GM20000 (cell line): ENCODE measurements around the gene HDAC3.

Source experiments
- DNase-seq: peaks from one replicate; pipeline ENCODE4 v3.0.0; 2012; ENCODE audit warnings: low spot score
- CTCF ChIP-seq: IDR thresholded peaks from 2 replicates; pipeline ENCODE4 v1.5.1; 2012; ENCODE audit warnings: mild to moderate bottlenecking, control low read depth; ENCODE audit errors: extremely low read depth, missing control alignments

HDAC3 gene

GRCh38 chr5:141680178-141680577 lies 43.5 kb upstream of the HDAC3 start:
- no peak for TF ChIP-seq CTCF
- no peak for DNase-seq

- no peak for TF ChIP-seq CTCF
- DNase-seq, result no peak
Measured at GRCh38 chr5:141677415-141677814, 40.8 kb upstream of the HDAC3 start.

- DNase-seq, result no peak
- TF ChIP-seq CTCF, result no peak
Measured at GRCh38 chr5:141675672-141676071, 39.0 kb upstream of the HDAC3 start.

- DNase-seq, result no peak
Measured at GRCh38 chr5:141674747-141675146, 38.1 kb upstream of the HDAC3 start.

GRCh38 chr5:141672841-141673813 lies 36.5 kb upstream of the HDAC3 start:
- no peak for TF ChIP-seq CTCF
- DNase-seq, result no peak

More at GRCh38 chr5:141674747-141675146, 38.1 kb upstream of the HDAC3 start:
- no peak for TF ChIP-seq CTCF

- no peak for DNase-seq
- TF ChIP-seq CTCF, result no peak
Measured at GRCh38 chr5:141672071-141672840, 35.6 kb upstream of the HDAC3 start.

GRCh38 chr5:141669520-141669919 lies 32.9 kb upstream of the HDAC3 start:
- no peak for DNase-seq
- no peak for TF ChIP-seq CTCF
